ENCODE measurements around the gene SCN2B.
A peak's percentile ranks its signal among the peaks of the same experiment; 100 is the strongest.

DNA sequence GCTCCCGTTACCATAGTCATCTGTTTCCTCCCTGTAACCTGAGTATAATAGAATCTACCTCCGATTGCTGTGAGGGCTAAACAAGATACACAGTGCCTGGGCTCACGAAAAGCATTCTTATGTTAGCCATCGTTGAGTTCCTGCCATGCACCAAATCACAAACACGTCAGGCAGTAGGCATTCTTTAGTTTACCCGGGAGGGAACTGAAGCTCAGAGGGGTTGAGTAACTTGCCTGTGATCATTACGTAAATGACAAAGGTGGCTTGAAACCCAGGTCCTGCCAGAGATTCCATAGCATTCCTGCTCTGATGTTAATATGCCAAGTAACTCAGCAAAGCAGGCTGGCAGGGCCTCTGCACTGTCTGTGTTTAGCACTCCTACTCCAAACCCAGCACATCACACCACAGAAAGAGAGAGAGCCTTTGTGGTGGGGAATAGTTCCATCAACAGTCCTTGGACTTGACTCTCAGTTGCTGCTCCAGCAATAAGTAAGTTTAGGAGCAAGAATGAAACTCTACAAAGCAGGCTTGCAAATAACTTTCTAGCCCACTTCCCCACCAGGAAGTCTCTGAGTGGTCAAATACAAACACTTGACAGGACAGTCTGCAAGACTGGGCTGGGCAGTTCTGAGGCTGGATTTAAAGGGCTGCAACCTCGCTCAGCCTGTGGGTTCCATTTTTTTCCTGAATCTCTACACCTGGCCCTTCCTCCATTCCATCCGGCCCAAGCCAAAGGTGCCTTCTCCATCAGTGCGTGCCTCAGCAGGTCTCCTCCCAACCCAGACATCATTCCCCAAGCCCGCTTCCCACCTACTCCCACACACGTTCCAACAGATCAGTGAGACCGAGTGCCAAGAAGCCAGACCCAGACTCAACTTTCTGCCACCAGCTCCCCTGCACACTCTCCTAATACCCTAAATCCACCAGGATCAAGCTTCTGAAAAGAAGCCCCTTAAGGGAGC, 1.1 kb downstream of the SCN2B start:
- no peak for TF ChIP-seq CTCF (IDR thresholded peaks at IDR 0.05)
- TF ChIP-seq POLR2A (IDR thresholded peaks at IDR 0.05) = peak; percentile 42
